Heart right ventricle (tissue), 16 donors: Measurements from ENCODE around the gene LRP6. TPM values are rescaled to one million over a fixed set of nuclear protein-coding genes. Genes with fewer than 3 reads are reported as not detected.

Experiments
- ATAC-seq, 8 donors: fragments of 200-7000 bp; cut with Tn5 transposase; one replicate each; pipeline ENCODE4 v1.9.1; 2020; ENCODE audit warnings: mild to moderate bottlenecking in 8 of 8, moderate library complexity in 8 of 8, moderate number of reproducible peaks in 1 of 8
- DNase-seq, 2 donors: peaks; one replicate each; pipeline ENCODE4 v3.0.0-alpha.2; 2020
- H3K27ac ChIP-seq, 10 donors: fragments of 200-600 bp; sonication (generic) in 2 of 10; one replicate each; pipeline versions ENCODE4 v1.5.0 to v1.8.0; 2020 to 2022; ENCODE audit warnings: mild to moderate bottlenecking in 3 of 10
- H3K27me3 ChIP-seq, 7 donors: fragments of 200-600 bp; one replicate each; pipeline ENCODE4 v1.8.0; 2021 to 2022; ENCODE audit warnings: mild to moderate bottlenecking in 2 of 7
- H3K36me3 ChIP-seq, 9 donors: fragments of 200-600 bp; sonication (generic) in 1 of 9; one replicate each; pipeline versions ENCODE4 v1.5.0 to v1.8.0; 2020 to 2022; ENCODE audit warnings: mild to moderate bottlenecking in 2 of 9
- H3K4me1 ChIP-seq, 9 donors: fragments of 200-600 bp; sonication (generic) in 1 of 9; one replicate each; pipeline versions ENCODE4 v1.5.0 to v1.8.0; 2020 to 2022; ENCODE audit warnings: mild to moderate bottlenecking in 4 of 9
- H3K4me3 ChIP-seq, 10 donors: fragments of 200-600 bp; sonication (generic) in 2 of 10; one replicate each; pipeline versions ENCODE4 v1.5.0 to v1.8.0; 2020 to 2022; ENCODE audit warnings: mild to moderate bottlenecking in 7 of 10, moderate library complexity in 2 of 10
- H3K9me3 ChIP-seq, 11 donors: fragments of 200-600 bp in 10 of 11; sonication (generic) in 2 of 11; one replicate each; pipeline versions ENCODE4 v1.5.0 to v1.8.0; 2013 to 2022; ENCODE audit warnings: mild to moderate bottlenecking in 2 of 11, control low read depth in 1 of 11, moderate library complexity in 1 of 11
- CTCF ChIP-seq, 9 donors: fragments of 200-600 bp; sonication (generic) in 2 of 9; IDR thresholded peaks; one replicate each; pipeline versions ENCODE4 v1.5.0 to v1.8.0; 2021 to 2022; ENCODE audit warnings: antibody characterized with exemption in 9 of 9, mild to moderate bottlenecking in 5 of 9, moderate library complexity in 1 of 9
- WGBS, 2 donors: extraction: QIAGEN DNeasy Blood & Tissue Kit; methylation state at CpG; one replicate each; pipeline ENCODE4 v1.1.7; 2013; ENCODE audit warnings: inconsistent platforms in 1 of 2; 5-methylcytosine and 5-hydroxymethylcytosine counted together
- intact Hi-C, 10 donors: fragments of 100-400 bp; cut with DNase I; formaldehyde crosslinking; loops; one replicate each; pipeline versions ENCODE4 v1.11.1 to v1.14.2; 2022
- polyA plus RNA-seq, 2 donors: library from polyadenylated mRNA; stranded (reverse); fragments of 200-250 nt; gene quantifications; one replicate each; pipeline ENCODE4 v1.2.3, GENCODE V29; 2013
- total RNA-seq, 10 donors: library from RNA; stranded (reverse); fragmentation: NEBNext Ultra II Directional in 3 of 10; extraction: Animal tissue kit (Norgen Biotek cat#: 25700) in 3 of 10; gene quantifications; one replicate each; pipeline versions ENCODE4 v1.2.1 to v1.2.4, GENCODE V29; 2021 to 2023
- donor health status: Arrhythmogenic right ventricular cardiomyopathy.
- donor health status: ischemic (EF 13 %, LVEDD 7.1; RV severe dilation, severe dysfunction).
- donor health status: healthy with polysubstance abuse.
- donor health status: DM: no; HTN: yes; CAD: no.
- donor health status: DM: no; HTN: no; CAD: no.
- donor health status: ischemic (EF 25% LVEDD 6.9; RV normal size, moderate dysfunction).
- donor health status: ischemic (EF 25% LVEDD 5.7; RV mildly dilated, moderate dysfunction).
- donor health status: healthy.
- donor health status: DM: yes; HTN: yes; CAD: no.
- donor health status: Ischemic cardiomyopathy.
- donor health status: ischemic (EF 35%, LVEDD 5.7; RV mildly dilated, moderate dysfunction).
- donor health status: nonischemic (EF 11% LVEDD 7.7; RV severe dilation, severe dysfunction).
- donor health status: DM: yes; HTN: yes; CAD: no.
- donor health status: PGD.
- donor health status: ischemic (EF 29% LVEDD 5.4; RV normal size, mild dysfunction).
- donor health status: nonischemic (EF 23%, LVEDD 6.1; RV moderate dilation, normal function).

Gene LRP6
- total and polyA plus RNA-seq, 12 donors = 3.1 to 31.1 (median 24.8) TPM

DNA sequence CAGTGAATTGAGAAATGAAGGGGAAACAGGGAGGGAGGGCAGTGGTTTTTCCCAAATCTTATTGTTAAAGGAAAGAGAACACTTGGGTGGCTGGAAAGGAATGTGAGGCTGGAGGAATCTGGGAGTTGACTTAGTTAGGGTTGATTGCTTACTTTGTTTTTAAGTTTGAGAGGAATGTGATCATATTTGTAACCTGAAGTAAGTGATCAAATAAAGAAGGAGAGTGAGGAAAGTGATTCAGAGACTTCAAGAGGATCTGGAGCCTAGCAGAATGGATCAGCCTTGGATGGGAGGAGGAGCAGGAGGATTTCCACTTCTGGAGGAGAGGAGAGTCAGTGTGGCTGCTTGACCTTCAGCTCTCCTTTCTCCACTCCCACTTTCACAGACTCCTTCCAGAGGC lies 6.0 kb upstream of the LRP6 start:
- no peak for TF ChIP-seq CTCF (IDR thresholded peaks at IDR 0.05)
- Histone ChIP-seq H3K27me3 (peaks cover 0 to 2% (median 0%) of the 10 kb centered on the region in 7 donors), H3K4me1 (peaks cover 0 to 3% (median under 1%) of the 10 kb centered on the region in 9 donors), H3K9me3 (peaks cover 0 to 20% (median 3%) of the 10 kb centered on the region in 11 donors), H3K4me3 (no peak overlapping the region), H3K27ac (no peak overlapping the region), H3K36me3 (no peaks in the 10 kb centered on the region)
- no peak for ATAC-seq
- intact Hi-C loops = no loop called here
- no peak for DNase-seq

- peaks cover 0 to 29% (median 0%) of the 10 kb centered on the region in 7 donors for H3K27me3 ChIP-seq
- intact Hi-C loops = no loop called here
- ATAC-seq = no peak
- DNase-seq = no peak
- H3K36me3 ChIP-seq = no peaks in the 10 kb centered on the region
- H3K4me1 ChIP-seq = peaks cover 0 to 19% (median 6%) of the 10 kb centered on the region in 9 donors
- no peak for TF ChIP-seq CTCF (IDR thresholded peaks at IDR 0.05)
- no peak overlapping the region for H3K27ac ChIP-seq
- no peak overlapping the region for H3K4me3 ChIP-seq
- H3K9me3 ChIP-seq = no peaks in the 10 kb centered on the region
- 97 to 98% methylated on average over 6 of the region's 6 CpGs for WGBS, 2 donors
Observed at GRCh38 chr12:12270226-12270625, 3.4 kb upstream of the LRP6 start.

- no peak for TF ChIP-seq CTCF (IDR thresholded peaks at IDR 0.05)
- ATAC-seq (no peak), DNase-seq (no peak)
- peak overlapping the region in 9 of 10 donors; percentile 96 to 100 (median 99) for H3K27ac ChIP-seq
- no peaks in the 10 kb centered on the region for H3K36me3 ChIP-seq
- peak overlapping the region; percentile 61 to 95 (median 80) for H3K4me3 ChIP-seq
- peaks cover 0 to 28% (median 17%) of the 10 kb centered on the region in 9 donors for H3K4me1 ChIP-seq
- H3K27me3 ChIP-seq = peaks cover 0 to 40% (median 0%) of the 10 kb centered on the region in 7 donors
- intact Hi-C loops = loop anchor here in 3 of 10 donors (5.0 to 10.0 kb wide), 5 partner anchors 53 to 103 kb away; no protein-coding TSS in a partner anchor
- 22 to 24% methylated on average over 6 of the region's 6 CpGs for WGBS, 2 donors
- no peaks in the 10 kb centered on the region for H3K9me3 ChIP-seq
Observed at GRCh38 chr12:12267742-12268200, 927 bp upstream of the LRP6 start.

- peak in 1 of 2 donors; percentile 16 for DNase-seq
- Histone ChIP-seq H3K27me3 (peaks cover 0 to 40% (median 0%) of the 10 kb centered on the region in 7 donors), H3K27ac (peak overlapping the region; percentile 96 to 100 (median 99)), H3K4me1 (peaks cover 0 to 28% (median 17%) of the 10 kb centered on the region in 9 donors), H3K36me3 (no peaks in the 10 kb centered on the region), H3K9me3 (no peaks in the 10 kb centered on the region), H3K4me3 (peak overlapping the region; percentile 61 to 95 (median 80))
- WGBS, 2 donors = 1 to 2% methylated on average over 26 to 27 of the region's 27 CpGs
- intact Hi-C loops = loop anchor here in 3 of 10 donors (5.0 to 10.0 kb wide), 5 partner anchors 52 to 102 kb away; no protein-coding TSS in a partner anchor
- TF ChIP-seq CTCF (IDR thresholded peaks at IDR 0.05) = no peak
- peak in 6 of 8 donors; percentile 11 to 45 (median 26) for ATAC-seq
Observed at GRCh38 chr12:12266389-12266872, 413 bp downstream of the LRP6 start.
